Activated naive CD8-positive, alpha-beta T cell (primary cell): ENCODE data around the gene QRFP.

Experiments
- H3K27ac Mint-ChIP-seq: one replicate; pipeline ENCODE4 v1.8.0; 2021; ENCODE audit warnings: mixed read lengths
- H3K27me3 Mint-ChIP-seq: one replicate; pipeline ENCODE4 v1.8.0; 2021; ENCODE audit warnings: mixed read lengths
- H3K36me3 Mint-ChIP-seq: one replicate; pipeline ENCODE4 v1.8.0; 2021; ENCODE audit warnings: mixed read lengths
- H3K4me1 Mint-ChIP-seq: one replicate; pipeline ENCODE4 v1.8.0; 2021; ENCODE audit warnings: low read depth, mixed read lengths
- H3K4me3 Mint-ChIP-seq: one replicate; pipeline ENCODE4 v1.8.0; 2021; ENCODE audit warnings: mild to moderate bottlenecking, mixed read lengths
- H3K9me3 Mint-ChIP-seq: one replicate; pipeline ENCODE4 v1.8.0; 2021; ENCODE audit warnings: low read depth, mixed read lengths

QRFP gene

DNA sequence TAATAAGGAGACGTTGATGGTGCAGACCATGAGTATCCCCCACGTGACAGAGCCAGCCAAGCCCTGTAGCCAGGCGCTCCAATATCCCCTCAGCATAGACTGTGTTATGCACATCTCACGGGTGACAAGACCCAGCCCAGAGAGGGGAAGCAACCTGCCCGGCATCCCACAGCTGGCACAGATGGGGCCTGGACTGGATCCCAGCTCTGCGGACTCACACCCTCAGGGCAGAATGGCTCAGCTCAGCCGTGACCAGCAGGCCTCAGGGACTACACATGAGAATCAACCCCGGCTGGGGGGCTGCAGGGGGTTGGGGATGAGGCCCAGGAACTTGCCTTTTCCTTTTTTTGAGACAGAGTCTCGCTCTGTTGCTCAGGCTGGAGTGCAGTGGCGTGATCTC, 30.7 kb upstream of the QRFP start:
- no peaks in the 10 kb centered on the region for H3K4me1 Mint-ChIP-seq

DNA sequence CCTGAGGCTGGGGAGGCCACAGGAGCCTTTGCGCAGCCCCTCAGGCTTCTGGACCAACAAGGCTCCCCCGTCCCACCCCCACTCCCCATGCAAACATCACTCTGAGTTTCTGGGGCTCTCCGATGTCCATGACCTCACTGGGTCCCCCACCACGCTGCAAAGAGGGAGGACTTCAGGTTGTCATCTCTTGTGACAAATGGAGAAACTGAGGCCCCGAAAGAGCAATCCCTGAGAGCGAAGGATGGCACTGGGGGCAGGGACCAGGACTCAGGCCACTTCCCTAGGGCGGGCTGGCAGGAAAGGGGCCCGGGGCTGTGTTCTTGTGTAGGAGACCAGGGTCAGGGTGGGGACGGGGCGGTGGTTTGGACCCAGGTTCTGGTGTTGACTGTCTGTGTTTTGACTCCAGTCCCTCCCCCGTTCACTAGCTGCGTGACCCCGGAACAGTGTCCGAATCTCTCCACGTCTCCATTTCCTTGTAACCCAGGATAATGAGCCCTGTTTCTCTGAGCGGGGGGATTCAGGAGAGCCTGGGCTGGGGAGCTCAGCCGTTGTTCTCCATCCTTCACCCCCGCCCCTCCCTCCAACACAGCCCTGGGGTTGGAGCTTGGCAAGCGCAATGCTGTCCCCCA, 28.6 kb upstream of the QRFP start:
- no peaks in the 10 kb centered on the region for H3K9me3 Mint-ChIP-seq
- no peak overlapping the region for H3K4me3 Mint-ChIP-seq
- H3K4me1 Mint-ChIP-seq = no peaks in the 10 kb centered on the region
- H3K27me3 Mint-ChIP-seq = peaks cover 2% of the 10 kb centered on the region
- H3K36me3 Mint-ChIP-seq = no peaks in the 10 kb centered on the region
- no peak overlapping the region for H3K27ac Mint-ChIP-seq

More for the DNA sequence above, 30.7 kb upstream of the QRFP start:
- Mint-ChIP-seq H3K9me3 (no peaks in the 10 kb centered on the region), H3K36me3 (no peaks in the 10 kb centered on the region), H3K27ac (no peak overlapping the region), H3K4me3 (no peak overlapping the region), H3K27me3 (peaks cover 2% of the 10 kb centered on the region)

DNA sequence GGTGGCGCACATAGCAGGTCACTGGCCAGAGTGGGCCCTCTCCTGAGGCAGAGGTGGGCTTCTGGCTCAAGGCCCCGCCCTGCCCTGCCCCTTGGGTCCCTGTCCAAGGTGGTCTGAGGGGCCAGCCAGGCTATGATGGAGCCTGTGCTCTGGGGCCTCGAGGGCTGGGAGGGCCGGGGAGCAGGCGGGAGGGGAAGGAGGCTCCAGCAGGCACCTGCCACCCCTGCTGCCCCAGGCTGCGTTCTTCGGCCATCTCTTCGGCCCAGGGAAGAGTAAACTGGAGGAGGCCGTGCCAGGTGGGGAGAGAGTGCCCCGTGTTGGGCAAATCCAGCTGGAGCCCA, 27.8 kb upstream of the QRFP start:
- no peaks in the 10 kb centered on the region for H3K9me3 Mint-ChIP-seq
- no peaks in the 10 kb centered on the region for H3K27me3 Mint-ChIP-seq
- no peak overlapping the region for H3K27ac Mint-ChIP-seq
- H3K36me3 Mint-ChIP-seq = no peaks in the 10 kb centered on the region
- H3K4me3 Mint-ChIP-seq = no peak overlapping the region
- H3K4me1 Mint-ChIP-seq = no peaks in the 10 kb centered on the region

DNA sequence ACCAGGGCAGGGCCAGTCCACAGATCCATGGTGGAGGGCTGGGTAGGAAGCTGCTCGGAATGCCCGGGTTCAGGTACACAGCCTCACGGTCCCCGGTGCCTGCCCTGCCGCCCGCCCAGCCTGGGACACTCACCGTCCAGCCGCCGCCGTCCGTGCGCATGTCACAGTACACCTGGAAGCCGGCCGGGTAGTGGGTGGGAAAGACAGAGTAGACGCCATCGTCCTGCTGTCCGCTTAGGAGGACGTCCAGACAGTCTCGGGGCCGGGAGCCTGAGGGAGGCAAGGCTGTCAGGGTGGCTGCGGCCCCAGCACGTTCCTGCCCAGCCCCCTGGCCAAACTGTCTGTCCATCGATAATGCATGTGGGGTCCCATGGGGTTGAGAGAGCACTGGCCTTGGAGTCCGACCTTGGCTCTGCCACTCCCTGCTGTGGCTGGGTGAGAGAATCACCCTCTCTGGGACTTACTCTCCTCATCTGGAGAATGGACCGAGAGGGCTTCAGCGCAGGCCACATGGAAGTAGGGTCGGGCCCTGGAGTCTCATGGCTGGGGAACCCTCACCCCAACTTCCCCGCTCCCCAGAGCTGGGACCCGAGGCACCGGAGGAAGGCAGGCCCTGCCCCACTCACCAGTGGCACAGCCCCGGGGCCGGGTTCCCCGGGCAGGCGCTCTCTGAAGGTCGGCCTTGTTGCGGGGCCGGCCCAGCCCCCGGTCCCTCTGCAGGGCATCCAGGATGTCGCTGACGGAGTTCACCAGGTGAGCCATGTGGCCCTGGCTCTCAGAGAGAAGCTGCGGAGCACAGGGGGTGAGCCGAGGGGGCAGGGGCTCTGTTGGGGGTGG, 27.2 kb upstream of the QRFP start:
- Mint-ChIP-seq H3K4me1 (no peaks in the 10 kb centered on the region), H3K36me3 (no peaks in the 10 kb centered on the region), H3K9me3 (no peaks in the 10 kb centered on the region), H3K27ac (no peak overlapping the region), H3K27me3 (no peaks in the 10 kb centered on the region), H3K4me3 (no peak overlapping the region)

DNA sequence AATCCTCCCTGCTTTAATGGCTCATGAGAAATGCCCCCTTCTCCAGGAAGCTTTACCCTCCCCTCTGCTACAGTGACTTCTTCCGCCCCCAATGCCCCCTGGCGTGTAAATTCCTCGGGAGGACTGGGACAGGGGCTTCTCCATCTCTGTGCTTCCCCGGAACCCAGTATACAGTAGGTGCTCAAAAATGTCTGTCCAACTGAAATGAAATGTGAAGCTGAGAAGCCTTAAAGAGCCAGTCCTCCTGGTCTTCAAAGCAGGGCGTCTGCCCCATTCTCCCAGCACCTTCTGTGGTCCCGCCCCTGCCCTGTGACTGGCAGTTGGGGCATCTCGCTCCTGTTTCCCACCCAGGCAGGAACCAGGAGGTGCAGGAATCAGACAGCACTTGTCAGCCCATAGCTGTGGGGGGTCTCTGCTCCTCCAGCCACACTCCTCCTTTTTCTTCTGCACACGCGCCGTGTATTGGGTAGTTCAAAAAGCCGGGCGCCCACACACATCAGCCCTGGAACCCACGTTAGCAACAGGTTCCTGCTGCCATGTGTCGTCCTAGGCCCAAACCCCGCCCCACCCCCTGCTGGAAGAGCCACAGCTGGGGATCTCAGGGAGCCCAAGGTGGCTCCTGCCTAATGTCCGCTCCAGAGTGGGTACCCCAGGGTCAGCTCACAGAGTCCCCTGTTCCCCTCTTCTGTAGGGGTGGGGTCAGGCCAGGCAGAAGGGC, 26.4 kb upstream of the QRFP start:
- no peaks in the 10 kb centered on the region for H3K27me3 Mint-ChIP-seq
- H3K9me3 Mint-ChIP-seq = no peaks in the 10 kb centered on the region
- H3K36me3 Mint-ChIP-seq = no peaks in the 10 kb centered on the region

DNA sequence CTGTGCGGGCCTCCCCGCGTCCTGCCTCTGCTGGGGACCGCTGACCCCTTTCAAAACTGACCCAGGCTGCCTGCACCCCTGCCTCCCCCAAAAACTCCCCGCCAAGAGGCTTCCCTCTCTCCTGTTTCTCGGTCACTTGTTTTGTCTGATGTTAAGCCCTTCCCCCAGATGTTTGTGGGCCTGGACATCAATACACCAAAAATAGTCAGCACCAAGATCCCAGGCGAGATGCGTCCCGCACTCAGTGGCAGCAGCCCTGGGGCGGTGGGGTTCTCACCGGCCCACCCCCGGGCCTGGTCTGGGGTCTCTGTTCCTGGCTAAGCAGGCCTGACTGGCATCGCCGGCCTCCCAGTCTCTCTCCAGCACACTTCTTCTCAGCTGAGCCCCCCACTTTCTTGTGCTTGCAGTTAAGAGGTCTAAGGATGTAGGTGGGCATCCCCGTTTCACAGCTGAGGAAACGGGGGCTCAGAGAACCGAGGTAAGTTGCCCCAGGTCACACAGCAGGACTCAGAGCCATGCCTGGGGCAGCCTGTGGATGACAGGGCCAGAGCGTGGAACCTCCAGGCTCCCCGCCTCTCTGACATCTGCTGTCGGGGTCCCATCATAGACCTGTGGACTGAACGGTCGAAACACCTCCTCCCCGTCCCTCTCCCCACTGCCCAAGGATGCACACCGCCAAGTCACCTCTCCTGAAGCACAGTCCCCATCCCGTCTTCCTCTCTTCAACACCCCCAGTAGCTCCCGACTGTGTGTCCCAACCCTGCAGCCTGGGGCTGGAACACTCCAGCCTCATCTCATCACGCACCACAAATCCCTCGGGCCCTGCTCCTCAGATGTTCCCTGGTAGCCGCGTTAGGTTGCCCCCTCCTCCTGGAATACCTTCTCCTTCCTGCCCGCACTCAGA, 25.6 kb upstream of the QRFP start:
- Mint-ChIP-seq H3K27me3 (no peaks in the 10 kb centered on the region), H3K4me1 (no peaks in the 10 kb centered on the region), H3K36me3 (no peaks in the 10 kb centered on the region), H3K9me3 (no peaks in the 10 kb centered on the region), H3K27ac (no peak overlapping the region), H3K4me3 (no peak overlapping the region)

More for the DNA sequence above, 26.4 kb upstream of the QRFP start:
- Mint-ChIP-seq H3K4me3 (no peak overlapping the region), H3K27ac (no peak overlapping the region), H3K4me1 (no peaks in the 10 kb centered on the region)

DNA sequence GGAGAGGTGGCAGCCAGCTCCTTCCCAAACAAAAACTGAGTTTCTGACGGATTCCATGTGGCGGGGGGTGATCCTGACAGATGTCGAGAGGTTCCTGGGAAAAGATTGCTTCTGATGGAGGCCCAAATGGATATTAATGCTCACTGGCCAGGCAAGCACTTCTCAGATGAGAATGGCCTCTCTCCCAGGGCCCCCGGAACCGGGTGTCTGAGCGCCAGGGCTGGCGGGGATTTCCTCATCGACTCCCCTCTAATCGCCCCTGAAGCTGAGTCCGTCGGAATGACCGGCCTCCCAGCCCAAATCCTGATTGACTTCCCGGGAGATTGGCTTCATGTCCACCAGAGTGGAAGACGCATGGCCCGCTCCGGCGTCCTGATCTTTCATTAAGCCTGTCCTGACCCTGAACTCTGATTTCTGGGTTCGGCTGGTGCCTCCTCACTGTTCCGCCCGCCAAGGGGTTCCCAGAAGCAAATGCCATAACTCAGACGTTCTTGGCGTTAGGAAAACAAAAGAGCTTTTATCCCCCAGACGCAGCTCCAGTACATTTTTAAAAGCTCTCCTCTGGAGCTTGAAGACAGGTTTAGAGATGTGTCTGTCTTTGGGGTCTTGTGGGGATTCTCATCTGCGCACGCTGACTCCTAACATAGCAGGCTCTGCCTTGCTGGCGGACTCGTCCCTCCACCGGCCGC, 24.8 kb upstream of the QRFP start:
- H3K27ac Mint-ChIP-seq = no peak overlapping the region
- no peak overlapping the region for H3K4me3 Mint-ChIP-seq
- no peaks in the 10 kb centered on the region for H3K4me1 Mint-ChIP-seq
- H3K9me3 Mint-ChIP-seq = no peaks in the 10 kb centered on the region
- H3K27me3 Mint-ChIP-seq = no peaks in the 10 kb centered on the region
- H3K36me3 Mint-ChIP-seq = no peaks in the 10 kb centered on the region

DNA sequence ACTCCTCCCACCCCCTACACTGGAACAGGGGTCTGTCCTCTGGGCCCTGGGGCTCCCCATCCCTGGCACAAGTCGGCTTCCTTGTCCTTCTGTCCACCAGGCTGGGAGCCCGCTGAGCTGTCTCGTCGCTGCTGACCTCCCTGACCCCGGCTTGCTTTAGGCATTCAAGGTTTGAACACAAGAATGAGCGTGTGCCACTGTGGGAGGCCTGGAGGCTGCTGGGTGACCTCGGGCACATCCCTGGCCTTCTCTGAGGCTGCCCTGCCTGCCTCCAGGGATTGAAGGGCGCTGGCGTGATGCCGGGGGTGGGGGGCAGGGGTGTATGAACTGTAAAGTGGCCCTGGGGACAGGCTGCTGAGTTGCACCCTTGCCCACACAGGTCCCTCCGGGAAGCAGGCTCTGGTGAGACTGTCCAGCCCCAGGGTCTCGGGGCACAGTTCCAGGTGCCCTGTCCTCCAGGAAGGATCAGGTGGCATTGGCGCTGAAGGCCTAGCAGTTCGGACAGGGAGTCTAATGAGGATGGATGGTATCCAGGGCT, 24.2 kb upstream of the QRFP start:
- H3K36me3 Mint-ChIP-seq = no peaks in the 10 kb centered on the region
- H3K27ac Mint-ChIP-seq = no peak overlapping the region
- no peaks in the 10 kb centered on the region for H3K27me3 Mint-ChIP-seq
- H3K4me3 Mint-ChIP-seq = no peak overlapping the region
- H3K9me3 Mint-ChIP-seq = no peaks in the 10 kb centered on the region
- H3K4me1 Mint-ChIP-seq = no peaks in the 10 kb centered on the region

DNA sequence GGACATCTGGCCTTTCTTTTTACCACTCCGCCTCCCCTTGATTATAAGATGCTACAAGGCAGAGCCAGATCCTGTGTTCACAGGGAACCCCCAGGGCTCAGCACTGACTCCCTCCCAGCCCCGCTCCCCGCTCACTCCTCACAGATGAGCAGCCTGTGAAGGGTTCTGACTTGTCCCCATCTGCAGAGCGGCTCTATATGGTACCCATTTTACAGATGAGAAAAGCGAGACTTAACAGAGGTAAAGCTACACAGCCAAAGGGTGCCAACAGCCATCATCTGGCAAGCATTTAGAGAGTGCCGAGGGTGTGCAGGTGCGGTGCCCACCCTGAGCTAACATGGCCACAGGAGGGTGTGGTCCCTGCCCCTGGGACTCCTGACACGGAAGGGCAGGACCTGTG, 23.6 kb upstream of the QRFP start:
- no peaks in the 10 kb centered on the region for H3K9me3 Mint-ChIP-seq
- H3K36me3 Mint-ChIP-seq = no peaks in the 10 kb centered on the region
- no peaks in the 10 kb centered on the region for H3K4me1 Mint-ChIP-seq
- no peak overlapping the region for H3K27ac Mint-ChIP-seq
- no peak overlapping the region for H3K4me3 Mint-ChIP-seq
- H3K27me3 Mint-ChIP-seq = no peaks in the 10 kb centered on the region

DNA sequence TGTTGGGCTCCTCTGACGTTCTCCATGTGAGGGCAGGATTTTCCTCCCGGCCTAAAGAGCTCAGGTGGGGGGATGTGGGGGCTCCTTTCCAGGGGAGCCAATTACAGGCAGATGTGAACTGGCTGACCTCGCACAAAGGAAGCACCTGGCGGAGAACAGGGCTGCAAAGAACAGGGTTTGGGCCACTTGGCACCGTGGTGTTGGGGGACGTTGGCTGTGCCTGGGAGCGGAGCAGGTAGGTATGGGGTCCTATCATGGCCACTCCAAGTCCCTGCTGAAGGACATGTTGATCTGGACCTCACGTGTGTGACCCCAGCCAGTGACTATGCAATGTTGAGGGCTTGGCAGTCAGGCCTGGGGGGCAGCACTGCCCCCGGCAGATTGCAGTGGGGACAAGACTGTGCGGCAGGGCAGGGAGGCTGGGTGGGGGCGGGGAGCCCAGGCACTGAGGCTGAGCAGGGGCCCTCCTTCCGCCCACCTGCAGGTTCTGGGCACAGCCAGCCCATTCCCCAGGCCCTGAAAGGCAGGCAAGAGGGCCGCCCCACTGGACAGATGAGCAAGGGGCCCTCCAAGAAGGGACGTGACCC, 23.0 kb upstream of the QRFP start:
- H3K4me1 Mint-ChIP-seq = no peaks in the 10 kb centered on the region
- H3K4me3 Mint-ChIP-seq = no peak overlapping the region
- no peaks in the 10 kb centered on the region for H3K36me3 Mint-ChIP-seq
- H3K27ac Mint-ChIP-seq = no peak overlapping the region
- no peaks in the 10 kb centered on the region for H3K27me3 Mint-ChIP-seq
- H3K9me3 Mint-ChIP-seq = no peaks in the 10 kb centered on the region

DNA sequence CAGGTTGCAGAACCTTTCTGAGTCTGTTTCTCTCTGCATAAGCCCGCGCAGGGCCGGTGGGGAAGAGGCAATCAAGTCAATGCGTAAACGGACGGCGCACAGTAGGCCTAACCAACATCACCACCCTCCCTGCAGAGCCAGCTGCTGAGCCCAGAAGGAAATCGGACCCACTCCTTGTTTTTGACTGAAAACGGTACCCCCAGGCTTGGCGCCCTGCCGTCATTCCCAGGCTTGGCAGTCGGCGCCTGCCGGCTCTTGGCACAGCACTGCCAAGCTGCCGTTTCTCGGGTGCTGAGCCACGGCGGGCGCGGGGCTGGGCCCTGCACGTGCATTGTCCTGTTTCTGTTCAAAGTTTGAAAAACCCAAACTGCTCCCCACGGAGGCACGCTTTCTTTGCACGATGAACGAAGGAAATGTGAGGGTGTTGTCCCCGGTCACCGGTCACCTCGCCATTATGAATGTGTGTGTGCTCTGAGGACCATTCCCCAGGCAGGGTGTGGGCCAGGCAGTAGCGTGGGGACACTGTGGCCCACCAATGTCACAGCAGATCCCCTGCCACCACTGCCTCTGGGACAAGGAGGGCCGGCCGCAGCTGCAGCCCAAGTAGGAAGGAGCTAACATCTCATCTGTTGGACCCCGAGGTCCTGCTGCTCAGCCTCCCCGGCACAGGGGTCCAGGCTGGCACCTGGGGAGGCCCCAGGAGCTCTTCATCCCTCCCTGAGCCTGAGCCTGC, 22.4 kb upstream of the QRFP start:
- Mint-ChIP-seq H3K4me1 (no peaks in the 10 kb centered on the region), H3K36me3 (no peaks in the 10 kb centered on the region), H3K27ac (no peak overlapping the region), H3K9me3 (no peaks in the 10 kb centered on the region), H3K27me3 (no peaks in the 10 kb centered on the region), H3K4me3 (no peak overlapping the region)

DNA sequence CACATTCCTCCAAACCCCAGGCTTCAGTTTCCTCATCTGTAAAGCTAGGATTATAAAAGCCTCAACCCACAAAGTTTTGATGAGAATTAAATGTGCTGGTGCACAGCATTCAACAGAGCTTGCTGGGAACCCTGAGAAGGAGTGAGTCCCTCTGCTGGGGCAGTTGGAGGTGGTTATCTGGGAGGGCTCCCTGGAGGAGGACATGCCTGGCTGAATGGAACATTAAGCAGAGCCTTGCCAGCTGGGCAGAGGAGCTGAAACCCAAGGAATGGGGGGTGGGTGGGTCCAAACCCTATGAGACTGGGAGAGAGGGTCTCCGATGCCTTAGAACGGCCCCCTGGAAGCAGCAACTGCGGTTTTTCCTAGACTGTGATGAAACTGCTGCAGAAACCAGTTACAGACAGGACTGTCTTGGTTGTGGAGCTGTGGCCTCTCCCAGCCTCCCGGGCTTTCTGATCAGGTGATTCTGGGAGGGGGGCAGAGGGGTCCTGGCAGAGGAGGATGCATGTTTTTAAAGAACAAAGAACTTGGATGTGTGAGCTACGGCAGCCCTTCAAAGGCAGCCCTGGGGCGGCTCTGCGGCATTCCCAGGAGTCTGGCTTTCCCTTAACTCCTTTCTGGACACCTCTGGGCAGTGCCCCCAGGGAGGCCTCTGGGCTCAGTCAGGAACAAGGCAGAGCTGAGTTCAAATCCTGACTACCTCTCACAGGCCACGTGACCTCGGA, 21.7 kb upstream of the QRFP start:
- Mint-ChIP-seq H3K36me3 (no peaks in the 10 kb centered on the region), H3K27me3 (no peaks in the 10 kb centered on the region), H3K4me3 (no peak overlapping the region), H3K27ac (no peak overlapping the region), H3K9me3 (no peaks in the 10 kb centered on the region), H3K4me1 (no peaks in the 10 kb centered on the region)
